Fibroblast of lung (primary cell): ENCODE measurements around the gene FRS2. TPM values are rescaled to one million over a fixed set of nuclear protein-coding genes. Genes with fewer than 3 reads are reported as not detected.

ENCODE experiments used
- DNase-seq, 2 donors: peaks; one replicate each; pipeline versions ENCODE4 v3.0.0 to v3.0.0-alpha.2; 2010; ENCODE audit warnings: low read depth in 2 of 2
- H2AFZ ChIP-seq: 2 replicates; pipeline ENCODE4 v1.5.1; 2012; ENCODE audit warnings: low read length, control low read depth, inconsistent platforms
- H3K27ac ChIP-seq: 2 replicates; pipeline ENCODE4 v1.5.1; 2011; ENCODE audit warnings: low read length, control low read depth; ENCODE audit not compliant: insufficient read depth
- H3K27me3 ChIP-seq: 2 replicates; pipeline ENCODE4 v1.5.1; 2011; ENCODE audit warnings: mild to moderate bottlenecking, low read length; ENCODE audit not compliant: control insufficient read depth, insufficient read depth
- H3K36me3 ChIP-seq: 2 replicates; pipeline ENCODE4 v1.5.1; 2011; ENCODE audit warnings: low read length; ENCODE audit not compliant: control insufficient read depth, insufficient read depth
- H3K4me1 ChIP-seq: 2 replicates; pipeline ENCODE4 v1.5.1; 2011; ENCODE audit warnings: low read length; ENCODE audit not compliant: control insufficient read depth, insufficient read depth; ENCODE audit errors: extremely low read depth
- H3K4me2 ChIP-seq: 2 replicates; pipeline ENCODE4 v1.5.1; 2011; ENCODE audit warnings: low read length, control low read depth; ENCODE audit not compliant: insufficient read depth; ENCODE audit errors: extremely low read depth
- H3K4me3 ChIP-seq, 4 experiments: fragments of 200-600 bp in 1 of 4; sonication (generic) in 1 of 4; replicated peaks in 1 of 4; 2 replicates each; pipeline ENCODE4 v1.5.1; 2011 to 2016; ENCODE audit warnings: low read length in 4 of 4, low read depth in 3 of 4, mild to moderate bottlenecking in 3 of 4, control low read depth in 2 of 4, inconsistent platforms in 1 of 4, mixed read lengths in 1 of 4; ENCODE audit not compliant: insufficient read depth in 1 of 4; ENCODE audit errors: control extremely low read depth in 1 of 4
- H3K79me2 ChIP-seq: 2 replicates; pipeline ENCODE4 v1.5.1; 2012; ENCODE audit warnings: mild to moderate bottlenecking, low read length, inconsistent platforms; ENCODE audit not compliant: control insufficient read depth, insufficient read depth
- H3K9ac ChIP-seq: 2 replicates; pipeline ENCODE4 v1.5.1; 2011; ENCODE audit warnings: mild to moderate bottlenecking, low read length, control low read depth; ENCODE audit not compliant: insufficient read depth
- H3K9me3 ChIP-seq: 2 replicates; pipeline ENCODE4 v1.5.1; 2012; ENCODE audit warnings: low read depth, low read length; ENCODE audit not compliant: control insufficient read depth, insufficient read depth
- H4K20me1 ChIP-seq: 2 replicates; pipeline ENCODE4 v1.5.1; 2011; ENCODE audit warnings: low read length; ENCODE audit not compliant: control insufficient read depth, insufficient read depth; ENCODE audit errors: extremely low read depth
- CTCF ChIP-seq, 2 donors: IDR thresholded peaks in 1 of 2; conservative IDR thresholded peaks in 1 of 2; 1 replicate in 1 of 2; 2 replicates in 1 of 2; pipeline ENCODE4 v1.5.1; 2011 to 2012; ENCODE audit warnings: low read length in 2 of 2, control low read depth in 1 of 2, inconsistent platforms in 1 of 2, low read depth in 1 of 2, mild to moderate bottlenecking in 1 of 2
- EZH2 ChIP-seq: IDR thresholded peaks from 2 replicates; pipeline ENCODE4 v1.5.1; 2012; ENCODE audit warnings: low read length, control low read depth, mild to moderate bottlenecking; ENCODE audit errors: missing control alignments
- polyA plus RNA-seq, 2 donors: library from polyadenylated mRNA; depleted of rRNA in 1 of 2; stranded (reverse) in 1 of 2; unstranded in 1 of 2; fragments of >200 nt; gene quantifications; 2 replicates each; pipeline ENCODE4 v1.2.1, GENCODE V29; 2011 to 2012; ENCODE audit warnings: missing spikeins in 1 of 2
- total RNA-seq: library from RNA; depleted of rRNA; stranded (reverse); fragments of >200 nt; gene quantifications from 2 replicates; pipeline ENCODE4 v1.2.1, GENCODE V29; 2014

FRS2 gene
- total and polyA plus RNA-seq, 2 donors (not counting 1 experiment from before 2014, with no cell fraction given): 37.1 to 45.9 TPM

- Histone ChIP-seq H3K4me3 (no peak overlapping the region), H3K27me3 (no peaks in the 10 kb centered on the region), H3K9ac (no peak overlapping the region), H3K4me2 (no peak overlapping the region), H3K4me1 (peaks cover 2% of the 10 kb centered on the region), H4K20me1 (no peaks in the 10 kb centered on the region), H2AFZ (no peak overlapping the region), H3K9me3 (no peaks in the 10 kb centered on the region), H3K79me2 (peaks cover 2% of the 10 kb centered on the region), H3K36me3 (peaks cover 4% of the 10 kb centered on the region), H3K27ac (no peak overlapping the region)
- DNase-seq: peak; percentile 69 to 82
- TF ChIP-seq CTCF (conservative IDR thresholded peaks at IDR 0.05 in 1 of 2, IDR thresholded peaks at IDR 0.05 in 1 of 2; ENCODE audit: low read depth in 1 of 2, low read length in 2 of 2) (peak; percentile 82 to 88), EZH2 (no peak)
Observed at GRCh38 chr12:69570545-69571399, 100.6 kb downstream of the FRS2 start.

- Histone ChIP-seq H4K20me1 (no peaks in the 10 kb centered on the region), H3K4me3 (no peak overlapping the region), H2AFZ (no peak overlapping the region), H3K27ac (no peak overlapping the region), H3K27me3 (no peaks in the 10 kb centered on the region), H3K9me3 (no peaks in the 10 kb centered on the region), H3K36me3 (peaks cover 4% of the 10 kb centered on the region), H3K9ac (no peak overlapping the region), H3K4me2 (no peak overlapping the region), H3K79me2 (no peaks in the 10 kb centered on the region), H3K4me1 (no peaks in the 10 kb centered on the region)
- DNase-seq: peak in 1 of 2 donors; percentile 30
- TF ChIP-seq EZH2 (no peak), CTCF (conservative IDR thresholded peaks at IDR 0.05 in 1 of 2, IDR thresholded peaks at IDR 0.05 in 1 of 2; ENCODE audit: low read depth in 1 of 2, low read length in 2 of 2) (no peak)
Observed at GRCh38 chr12:69575346-69575745, 105.2 kb downstream of the FRS2 start.

GRCh38 chr12:69578283-69578682 lies 108.1 kb downstream of the FRS2 start:
- Histone ChIP-seq H3K27ac (no peak overlapping the region), H3K27me3 (no peaks in the 10 kb centered on the region), H3K4me2 (no peak overlapping the region), H2AFZ (no peak overlapping the region), H3K79me2 (no peaks in the 10 kb centered on the region), H3K4me1 (no peaks in the 10 kb centered on the region), H3K9ac (no peak overlapping the region), H3K4me3 (no peak overlapping the region), H4K20me1 (no peaks in the 10 kb centered on the region), H3K9me3 (no peaks in the 10 kb centered on the region), H3K36me3 (peaks cover 4% of the 10 kb centered on the region)
- DNase-seq: no peak
- TF ChIP-seq EZH2 (no peak), CTCF (conservative IDR thresholded peaks at IDR 0.05 in 1 of 2, IDR thresholded peaks at IDR 0.05 in 1 of 2; ENCODE audit: low read depth in 1 of 2, low read length in 2 of 2) (no peak)
